Hypothalamus (tissue), 51 donors: ENCODE results near the gene CDK18.

ENCODE experiments used
- DNase-seq, 51 donors: peaks; one replicate each; lab custom pipeline; 2025; lab: John Stamatoyannopoulos, UW

CDK18 gene

DNA sequence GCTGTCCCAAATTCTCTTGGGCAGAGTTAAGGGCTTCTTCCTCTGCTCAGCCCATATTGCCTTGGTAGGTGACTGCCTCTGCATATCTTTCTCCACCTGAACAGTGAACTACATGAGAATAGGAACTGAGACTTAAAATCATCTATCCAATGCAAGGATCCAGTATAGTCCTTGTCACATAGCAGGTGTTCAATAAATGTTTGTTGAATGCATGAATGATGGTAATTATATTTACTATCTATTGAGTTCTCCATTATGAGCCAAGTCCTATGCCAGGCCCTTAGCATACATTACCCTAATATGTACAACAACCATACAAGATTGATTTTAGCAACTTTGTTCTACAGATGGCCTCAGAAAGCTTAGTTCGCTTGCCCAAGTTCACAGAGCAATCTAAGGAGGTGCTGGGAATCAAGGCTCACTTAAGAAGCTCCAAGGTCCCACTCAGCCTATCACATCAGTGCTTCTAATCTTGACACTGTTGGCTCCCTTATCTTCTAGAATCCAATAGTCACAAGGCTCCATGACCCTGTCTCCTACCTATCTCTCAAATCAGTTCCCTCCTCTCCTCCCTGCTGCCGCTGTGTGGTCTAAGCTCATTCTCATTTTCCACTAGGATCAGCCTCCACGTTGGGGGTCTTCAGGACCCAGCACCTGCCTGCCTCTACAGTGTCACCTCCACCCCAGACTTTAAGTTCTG, 2.2 kb upstream of the CDK18 start:
- no peak for DNase-seq

DNA sequence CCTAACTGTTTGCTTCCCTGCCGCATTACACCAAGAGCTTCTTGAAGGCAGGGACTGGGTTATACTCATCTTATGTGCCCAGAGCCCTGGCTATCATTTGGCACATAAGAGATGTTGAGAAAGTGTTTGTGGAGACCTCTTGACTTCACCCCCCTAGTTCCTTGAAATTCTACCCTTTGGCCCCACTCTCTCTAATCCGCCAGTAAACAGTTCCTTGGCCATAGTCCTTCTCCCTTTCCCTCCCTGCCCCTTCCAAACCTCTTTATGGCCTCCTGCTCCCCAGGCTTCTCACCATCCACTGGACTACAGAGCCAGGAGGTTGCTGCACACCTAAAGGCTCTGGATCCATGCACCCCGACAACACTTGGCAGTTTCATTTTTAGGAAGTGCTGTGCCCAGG, 1.5 kb upstream of the CDK18 start:
- no peak for DNase-seq

DNA sequence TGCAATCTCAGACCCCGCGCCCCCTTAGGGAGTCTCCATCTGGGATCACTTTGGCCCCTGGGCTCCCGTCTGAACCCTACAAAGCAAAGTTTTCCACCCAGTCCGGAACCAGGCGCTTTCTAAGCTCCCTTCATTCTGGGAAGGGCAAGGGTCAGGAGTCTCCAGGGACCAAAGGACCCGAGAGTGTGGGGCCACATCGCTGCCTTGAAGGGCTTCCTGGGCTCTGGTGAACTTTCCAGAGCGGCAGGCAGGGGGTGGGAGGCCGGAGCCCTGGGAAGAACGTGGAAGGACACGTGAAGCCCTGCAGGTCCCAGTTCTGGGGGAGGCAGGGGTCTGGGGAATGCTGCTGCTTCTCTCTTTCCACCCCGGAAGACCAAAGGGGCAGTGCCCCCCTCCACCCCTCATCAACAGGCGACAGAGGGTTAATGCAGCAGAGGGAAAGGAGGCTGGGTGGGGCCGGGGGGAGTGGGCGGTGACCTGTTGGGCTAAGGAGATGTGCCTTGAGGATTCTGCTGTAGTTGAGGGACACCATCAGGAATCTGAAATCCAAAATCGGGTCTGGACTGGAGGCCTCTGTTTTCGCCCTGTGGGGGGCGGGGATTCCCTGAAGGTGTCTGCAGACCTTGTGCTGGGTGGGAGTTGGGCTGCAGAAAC, 734 bp downstream of the CDK18 start:
- DNase-seq = peak in 2 of 51 donors; percentile 18 to 35

DNA sequence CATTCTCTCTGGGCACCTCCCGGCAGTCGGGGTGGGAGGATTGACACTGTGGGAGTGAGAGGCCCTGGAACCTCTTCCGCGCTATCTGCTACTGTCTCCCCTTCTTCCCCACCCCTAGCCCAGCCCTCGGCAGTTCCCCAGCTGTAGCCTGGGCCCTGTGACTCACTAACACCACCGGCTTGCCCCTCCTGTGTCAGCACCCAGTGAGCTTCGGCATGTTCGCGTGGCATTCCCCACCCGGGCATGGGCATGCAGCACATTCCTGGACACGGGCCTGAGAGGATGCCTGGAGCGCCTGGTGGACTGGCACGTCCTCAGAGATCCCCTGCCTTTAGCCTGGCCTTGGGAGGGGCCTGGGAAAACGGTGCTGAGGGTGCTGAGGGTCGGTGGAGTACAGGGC, 1.3 kb downstream of the CDK18 start:
- peak in 16 of 51 donors; percentile 19 to 65 (median 36) for DNase-seq

DNA sequence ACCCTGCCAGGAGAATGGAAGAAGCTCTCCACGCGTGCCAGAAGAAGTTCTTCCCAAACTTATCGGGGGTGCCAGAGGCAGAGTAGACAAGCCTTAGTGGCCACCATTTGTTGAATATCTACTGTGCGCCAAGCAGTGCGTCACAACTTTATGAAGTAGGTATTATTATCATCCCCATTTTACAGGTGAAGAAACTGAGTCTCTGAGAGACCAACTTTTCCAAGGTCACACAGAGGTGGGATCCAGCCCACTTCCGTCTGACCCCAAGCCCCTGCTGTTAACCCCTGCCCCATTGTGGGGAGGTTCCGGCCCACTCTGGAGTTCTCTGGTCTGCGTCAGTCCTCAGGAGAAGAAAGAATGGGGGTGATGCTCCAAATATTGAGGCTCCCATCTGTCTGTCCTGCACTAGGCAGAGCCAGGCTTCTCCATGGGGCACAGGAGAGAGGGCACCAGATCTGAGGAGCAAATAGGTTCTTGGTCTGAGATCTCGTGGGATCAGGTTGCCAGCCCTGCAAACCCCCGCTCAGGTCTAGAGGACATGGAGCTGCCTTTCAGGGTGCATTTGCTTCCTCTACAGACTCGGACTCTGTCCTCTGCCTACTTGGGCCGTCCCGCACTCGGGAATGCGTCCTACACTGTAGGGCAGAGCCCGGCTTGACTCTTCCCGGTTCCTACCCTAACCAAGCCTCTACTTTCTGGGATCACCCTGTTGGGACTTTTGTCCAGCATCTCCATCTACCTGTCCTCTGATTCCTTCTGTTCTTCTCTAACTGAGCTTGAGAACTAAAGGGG, 2.1 kb downstream of the CDK18 start:
- peak in 2 of 51 donors; percentile 22 to 29 for DNase-seq

DNA sequence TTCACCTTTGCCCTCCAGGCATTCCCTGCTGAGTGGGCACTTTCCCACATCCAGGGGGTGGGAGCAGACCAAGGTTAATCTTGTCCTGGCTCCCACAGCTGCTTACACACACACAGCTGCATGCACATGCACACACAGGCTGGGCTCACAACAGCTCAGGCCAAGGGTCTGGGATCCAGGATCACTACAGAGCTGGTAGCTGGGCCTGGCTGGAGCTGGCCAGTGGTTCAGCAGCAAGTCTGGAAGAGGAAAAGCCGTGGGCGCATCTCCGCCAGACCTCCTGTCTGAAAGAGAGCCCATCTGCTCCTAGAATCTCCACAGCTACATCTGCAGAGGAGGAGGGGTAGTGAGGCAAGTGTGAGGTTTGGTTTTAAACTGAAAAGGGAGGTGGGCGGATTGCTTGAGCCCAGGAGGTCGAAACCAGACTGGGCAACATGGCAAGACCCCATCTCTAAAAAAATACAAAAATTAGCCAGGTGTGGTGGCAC, 3.8 kb downstream of the CDK18 start:
- no peak for DNase-seq

DNA sequence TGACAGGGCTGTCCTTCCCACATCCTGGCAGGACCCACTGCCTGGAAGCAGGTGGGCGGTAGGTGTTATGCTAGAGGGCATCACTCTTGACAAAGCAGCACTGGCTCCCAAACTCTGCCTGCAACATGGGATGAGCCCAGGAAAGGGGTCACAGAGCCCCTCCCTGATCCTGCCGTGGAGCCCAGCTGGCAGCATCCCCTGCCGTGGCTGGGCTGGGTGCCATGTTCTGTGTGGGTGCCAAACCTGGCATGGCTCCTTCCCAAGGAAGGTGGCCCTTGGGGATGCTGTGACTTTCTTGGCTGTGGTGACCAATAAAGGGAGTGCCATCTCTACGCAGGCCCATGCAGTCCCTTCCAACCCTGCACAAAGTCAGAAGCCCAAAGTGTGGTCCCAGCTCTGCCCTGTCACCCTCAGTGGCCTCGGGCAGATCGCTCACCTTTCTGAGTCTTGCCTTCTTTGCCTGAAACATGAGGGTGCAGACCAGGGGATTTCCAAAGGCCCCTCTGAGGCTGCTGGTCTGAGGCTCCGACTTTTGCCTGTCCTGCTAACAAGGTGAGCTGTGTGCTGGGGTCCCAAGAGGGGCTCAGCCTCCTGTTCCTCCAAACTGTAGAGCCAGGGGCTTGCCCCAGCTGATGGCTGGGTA, 6.0 kb downstream of the CDK18 start:
- DNase-seq = peak in 1 of 51 donors; percentile 41

DNA sequence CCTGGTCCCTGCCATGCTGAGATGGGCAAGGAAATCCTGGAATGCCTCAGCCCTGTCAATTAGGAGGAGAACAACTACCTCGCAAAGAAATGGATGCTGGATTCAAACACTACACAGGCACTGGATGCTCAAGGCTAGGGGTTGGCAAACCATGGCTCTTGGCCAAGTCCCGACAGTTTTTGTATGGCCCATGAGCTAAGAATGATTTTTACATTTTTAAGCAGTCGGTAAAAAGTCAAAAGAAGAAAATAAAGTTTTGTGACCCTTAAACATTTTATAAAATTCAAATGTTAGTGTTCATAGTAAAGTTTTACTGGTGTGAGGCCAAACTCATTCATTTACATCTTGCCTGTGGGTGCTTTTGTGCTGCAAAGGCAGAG, 6.5 kb downstream of the CDK18 start:
- DNase-seq = peak in 2 of 51 donors; percentile 39 to 50

DNA sequence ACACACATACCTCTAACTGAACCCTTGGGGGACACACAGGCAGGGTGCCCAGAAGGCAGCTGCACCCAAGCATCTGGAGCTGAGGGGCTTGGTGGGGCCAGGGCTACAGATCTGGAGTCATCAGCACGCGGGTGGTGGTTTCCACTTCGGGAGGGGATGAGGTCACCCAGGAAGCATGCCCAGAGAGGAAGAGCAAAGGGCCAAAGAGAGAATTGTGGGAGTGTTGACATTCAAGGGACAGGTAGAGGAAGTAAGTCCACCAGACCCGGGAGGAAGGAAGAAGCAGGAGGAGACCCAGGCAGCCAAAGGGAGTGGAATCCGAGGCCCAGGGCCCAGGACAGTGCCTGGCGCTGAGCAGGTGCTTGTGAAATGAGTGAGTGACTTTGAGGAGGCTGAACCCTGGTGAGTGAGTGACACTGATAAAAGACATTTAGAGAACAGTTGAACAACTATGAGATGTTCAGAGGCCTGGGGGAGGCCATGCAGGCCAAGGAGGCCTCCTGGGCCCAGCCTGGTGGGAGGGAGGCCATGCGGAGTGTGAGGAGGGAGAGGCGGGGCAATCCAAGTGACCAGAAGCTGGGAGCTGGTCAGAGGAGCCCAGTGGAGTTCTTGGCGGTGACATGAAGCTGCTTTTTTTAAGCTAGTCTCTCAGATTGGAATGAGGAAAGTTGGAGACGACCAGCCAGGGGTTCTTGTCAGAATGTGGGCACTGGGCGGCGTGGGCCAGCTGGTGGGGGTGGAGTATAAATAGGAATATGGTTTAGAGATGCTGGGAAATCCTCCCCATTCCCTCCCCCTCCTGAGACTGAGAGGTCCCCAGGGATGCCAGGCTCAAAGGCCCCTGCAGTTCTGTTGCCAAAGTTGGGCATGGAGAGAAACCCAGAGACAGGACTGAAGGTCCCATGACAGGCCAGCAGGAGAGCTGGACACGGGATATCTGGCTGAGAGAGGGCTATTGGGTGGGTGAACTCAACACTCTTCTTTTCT, 7.9 kb downstream of the CDK18 start:
- DNase-seq = peak in 5 of 51 donors; percentile 20 to 49 (median 38)

DNA sequence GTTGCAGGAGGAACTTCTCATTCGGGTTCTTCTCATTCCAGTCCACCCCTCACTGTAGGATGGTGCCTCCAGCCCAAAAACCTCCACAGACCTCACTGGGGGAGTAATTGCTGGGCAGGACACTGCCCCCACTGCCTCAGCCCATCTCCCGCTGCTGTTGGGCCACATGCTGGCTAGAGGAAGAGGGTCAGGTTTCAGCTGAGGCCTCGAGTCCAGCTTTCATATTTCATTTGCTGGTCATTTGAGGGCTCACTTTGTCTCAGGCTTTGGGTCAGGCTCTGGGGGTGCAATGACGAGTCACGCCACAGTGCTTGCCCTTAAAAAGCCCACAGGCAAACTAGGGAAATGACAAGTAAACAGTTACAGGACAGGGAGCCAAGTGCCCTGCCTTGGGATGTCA, 9.3 kb downstream of the CDK18 start:
- DNase-seq = no peak

DNA sequence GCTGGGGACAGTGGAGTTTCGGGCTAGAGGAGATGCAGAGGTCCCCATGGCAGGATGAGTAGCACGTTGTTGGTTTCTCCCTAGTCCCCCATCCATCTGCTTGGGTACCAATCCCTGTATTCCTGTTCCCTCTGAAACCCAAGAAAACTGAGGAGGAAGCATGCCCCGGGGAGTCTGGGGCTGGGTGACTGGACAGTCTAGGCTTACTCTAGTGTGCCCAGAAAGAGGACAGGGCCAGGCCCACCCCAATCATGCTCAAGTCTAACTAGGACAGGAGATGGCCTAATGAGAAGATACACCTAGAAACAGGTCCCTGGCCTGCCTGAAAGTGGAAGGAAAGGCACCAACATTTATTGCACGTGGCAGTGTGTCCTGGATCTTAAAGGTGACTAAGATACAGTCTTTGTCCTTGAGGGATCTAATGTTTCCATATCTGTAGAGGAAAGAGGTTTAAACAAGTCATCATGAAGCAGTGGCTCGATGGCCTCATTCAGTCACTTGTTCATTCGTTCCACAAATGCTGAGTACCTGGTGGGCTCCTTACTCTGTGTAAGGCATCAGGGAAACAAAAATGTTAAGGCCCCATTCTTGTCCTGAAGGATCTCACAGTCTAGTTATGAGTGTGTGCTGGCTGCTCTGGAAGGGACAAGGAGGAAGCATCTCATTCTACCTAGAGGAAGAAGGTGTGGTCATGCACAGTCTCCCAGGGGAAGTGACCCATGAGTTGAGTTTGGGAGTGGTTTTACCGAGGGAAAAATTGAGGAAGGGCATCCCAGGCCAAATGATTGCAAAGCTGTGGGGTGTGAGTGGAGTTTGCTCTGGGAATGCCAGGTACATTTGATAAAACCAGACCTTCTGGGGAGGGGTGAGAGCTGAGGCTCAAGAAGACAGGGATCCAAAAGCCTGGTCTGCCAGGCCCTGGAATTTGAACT, 10.0 kb downstream of the CDK18 start:
- DNase-seq = no peak

DNA sequence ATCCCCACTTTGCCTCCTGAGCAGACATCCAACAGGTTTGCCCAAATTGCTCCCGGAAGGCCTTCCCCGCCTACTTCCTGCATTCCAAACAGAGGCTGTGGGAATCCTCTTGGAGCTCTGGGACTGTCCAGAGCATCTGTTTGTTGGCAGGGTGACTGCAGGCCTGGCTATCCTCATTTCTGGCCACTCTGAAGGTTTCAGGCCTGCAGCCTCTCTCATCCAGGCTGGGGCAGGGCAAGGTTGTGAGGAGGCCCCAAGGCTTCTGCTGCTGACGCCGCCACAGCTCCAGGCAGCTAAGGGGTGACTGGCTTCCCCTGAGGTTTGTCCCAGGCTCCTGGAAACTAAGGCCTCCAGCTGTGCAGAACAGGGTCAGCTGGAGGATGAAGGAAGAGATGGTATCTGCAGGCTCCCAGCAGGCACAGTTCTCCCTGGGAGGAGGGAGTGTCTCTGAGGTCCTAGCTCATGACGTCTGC, 11.3 kb downstream of the CDK18 start:
- no peak for DNase-seq

DNA sequence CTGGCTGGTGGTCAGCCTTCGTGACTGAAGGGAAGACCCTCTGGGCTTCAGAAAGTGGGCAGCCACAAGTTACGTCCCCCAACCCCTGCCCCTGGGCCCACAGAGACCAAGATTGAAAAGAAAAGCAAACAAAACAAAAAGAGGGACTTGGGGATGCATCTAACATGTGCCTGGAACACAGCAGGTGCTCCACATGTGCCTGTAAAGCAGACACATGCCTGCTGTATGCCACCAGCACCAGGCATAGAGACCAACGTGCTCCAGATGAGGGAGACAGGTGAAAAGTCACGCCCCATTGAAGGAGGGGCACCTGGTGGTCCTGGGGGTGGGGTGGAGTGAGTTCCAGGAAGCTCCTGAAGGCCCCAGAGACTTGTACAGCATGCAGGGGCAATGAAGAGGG, 11.9 kb downstream of the CDK18 start:
- DNase-seq = no peak

DNA sequence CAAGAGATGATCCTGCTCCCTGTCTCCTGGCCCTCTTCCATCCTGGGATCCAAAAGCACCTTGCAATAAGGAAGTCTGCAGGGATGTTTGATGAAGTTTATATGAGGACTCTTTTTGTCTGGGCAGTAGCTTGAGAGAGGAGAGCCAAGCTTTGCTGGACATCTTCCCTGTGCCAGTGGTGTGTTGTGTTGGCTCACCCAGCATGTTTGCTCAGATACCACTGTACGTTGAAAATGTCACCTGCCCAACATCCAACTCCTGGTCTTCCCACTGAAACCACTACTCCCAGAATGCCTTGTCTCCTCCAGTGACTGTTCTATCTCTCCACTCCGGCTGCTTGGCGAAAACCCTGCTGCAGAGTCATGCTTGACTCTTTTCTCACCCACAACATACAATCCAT, 12.8 kb downstream of the CDK18 start:
- peak in 1 of 51 donors; percentile 53 for DNase-seq

DNA sequence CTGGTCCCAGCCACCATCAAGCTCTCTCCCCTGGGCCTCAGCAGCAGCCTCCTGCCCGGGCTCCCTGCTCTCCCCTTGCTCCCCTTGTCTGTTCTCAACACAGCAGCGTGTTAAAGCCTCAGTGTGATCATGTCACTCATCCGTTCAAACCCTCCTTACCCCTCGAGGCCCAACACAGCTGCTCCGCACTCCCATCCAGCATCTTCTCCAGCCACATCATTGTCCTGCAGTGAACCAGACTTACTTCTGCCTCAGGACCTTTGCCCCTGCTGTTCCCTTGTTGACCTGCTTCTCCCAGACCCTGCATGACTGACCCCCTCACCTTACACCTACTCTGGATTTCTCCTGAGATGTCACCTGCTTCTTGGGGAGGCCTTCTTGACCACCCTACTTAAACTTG, 13.3 kb downstream of the CDK18 start:
- peak in 2 of 51 donors; percentile 53 to 64 for DNase-seq

DNA sequence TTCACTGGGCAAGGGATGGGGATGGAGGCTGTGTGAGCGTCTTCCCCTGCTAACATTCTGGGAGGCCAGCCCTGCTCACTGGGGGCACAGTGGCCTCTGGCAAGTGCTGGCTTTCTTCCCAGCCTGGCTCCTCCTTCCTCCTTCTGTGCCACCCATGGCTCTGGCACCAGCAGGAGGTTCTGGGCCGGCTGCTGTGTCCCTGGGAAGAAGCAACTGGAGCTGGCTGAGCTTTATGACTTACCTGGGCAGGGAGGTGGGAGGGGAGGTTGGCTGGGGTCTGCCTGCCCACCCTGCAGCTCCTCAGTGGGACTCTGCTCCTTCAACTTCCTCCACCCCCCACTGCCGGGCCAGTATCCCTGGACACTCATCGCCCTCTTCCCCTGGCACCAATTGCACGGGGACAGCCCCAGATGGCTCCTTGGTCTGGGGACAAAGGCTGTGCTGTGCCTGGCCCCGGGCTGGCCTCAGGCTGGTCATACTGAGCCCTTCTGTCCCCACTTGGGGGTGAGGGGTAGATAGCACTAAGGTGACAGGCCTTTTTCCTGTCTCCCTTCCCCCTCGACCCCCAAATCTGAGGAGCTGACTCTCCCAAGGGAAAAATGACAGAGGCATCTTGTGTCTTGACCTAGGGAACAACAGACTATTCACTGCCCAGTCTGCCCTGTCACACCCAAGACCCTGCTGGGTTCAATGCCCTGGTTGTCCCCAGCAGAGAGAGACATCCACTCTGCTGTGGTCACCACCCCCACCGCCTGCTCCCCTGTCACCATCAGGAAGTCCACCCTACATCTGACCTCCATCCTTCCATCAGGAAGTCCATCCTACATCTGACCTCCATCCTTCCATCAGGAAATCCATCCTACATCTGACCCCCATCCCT, 14.4 kb downstream of the CDK18 start:
- peak in 49 of 51 donors; percentile 25 to 96 (median 81) for DNase-seq

DNA sequence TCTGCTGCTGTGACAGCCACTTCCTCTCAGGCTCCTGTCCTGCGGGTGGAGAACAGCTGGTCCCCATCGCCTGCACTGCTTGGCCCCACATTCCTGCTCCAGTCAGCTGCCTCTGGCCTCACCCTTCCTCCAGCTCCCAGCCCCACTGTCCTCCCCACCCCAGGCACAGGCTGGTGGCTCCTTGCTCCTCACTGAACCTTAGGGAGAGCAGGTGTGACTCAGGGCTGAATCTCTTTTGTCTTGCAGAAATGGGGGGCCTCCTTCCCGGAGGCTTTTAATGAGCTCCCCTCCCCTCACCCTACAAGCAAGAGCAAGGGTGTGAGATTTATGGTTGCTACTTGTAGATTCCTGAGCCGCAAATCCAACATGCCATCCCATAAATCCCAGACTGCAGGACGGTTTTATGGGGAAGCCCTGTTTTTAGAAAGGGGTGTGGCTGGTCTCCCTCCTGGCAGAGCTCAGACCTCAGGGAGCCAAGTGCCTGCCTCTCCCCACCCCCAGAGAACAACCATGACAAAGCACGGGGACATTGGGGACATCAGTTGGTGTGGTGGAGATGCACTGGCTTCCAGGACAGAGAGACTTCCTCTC, 15.2 kb downstream of the CDK18 start:
- DNase-seq = peak in 34 of 51 donors; percentile 18 to 91 (median 72)
